H1 (cell line): ENCODE results near the gene RBM25.
"Not testable (repeated sequence)": the region's sequence is repeated elsewhere in the genome, so short reads cannot be mapped to it uniquely, and the experiment has no call there.

ENCODE experiments used
- BRCA1 ChIP-seq: IDR thresholded peaks from 2 replicates; pipeline ENCODE4 v1.6.1; 2012; ENCODE audit warnings: low read depth, low read length, improper control_type of control experiment
- CTCF ChIP-seq, 3 experiments: IDR thresholded peaks; 1 replicate in 2 of 3; 2 replicates in 1 of 3; pipeline versions ENCODE4 v1.5.1 to v1.6.1; 2011; ENCODE audit warnings: low read length in 3 of 3, mild to moderate bottlenecking in 3 of 3, inconsistent platforms in 2 of 3, low read depth in 1 of 3, moderate library complexity in 1 of 3; ENCODE audit not compliant: insufficient read depth in 1 of 3; ENCODE audit errors: control extremely low read depth in 1 of 3
- EP300 ChIP-seq, 2 experiments: IDR thresholded peaks; 1 replicate in 1 of 2; 2 replicates in 1 of 2; pipeline ENCODE4 v1.6.1; 2011 to 2012; ENCODE audit warnings: low read depth in 2 of 2, low read length in 2 of 2, mild to moderate bottlenecking in 2 of 2, borderline replicate concordance in 1 of 2, inconsistent platforms in 1 of 2, moderate library complexity in 1 of 2
- EZH2 ChIP-seq: fragments of 200-600 bp; sonication (generic); IDR thresholded peaks from 2 replicates; pipeline ENCODE4 v1.7.1; 2012; ENCODE audit warnings: low read depth, mild to moderate bottlenecking, moderate library complexity, low read length, inconsistent platforms; ENCODE audit not compliant: severe bottlenecking
- RAD21 ChIP-seq, 2 experiments: IDR thresholded peaks in 1 of 2; conservative IDR thresholded peaks in 1 of 2; 2 replicates each; pipeline ENCODE4 v1.6.1; 2011; ENCODE audit warnings: low read depth in 2 of 2, low read length in 2 of 2, improper control_type of control experiment in 1 of 2, inconsistent platforms in 1 of 2, mild to moderate bottlenecking in 1 of 2, moderate library complexity in 1 of 2
- SP2 ChIP-seq: IDR thresholded peaks from 2 replicates; pipeline ENCODE4 v1.6.1; 2012; ENCODE audit warnings: mild to moderate bottlenecking, low read length, inconsistent platforms

GRCh38 chr14:73169855-73170254 lies 111.5 kb downstream of the RBM25 start:
- TF ChIP-seq RAD21 (IDR thresholded peaks at IDR 0.05 in 1 of 2, conservative IDR thresholded peaks at IDR 0.05 in 1 of 2; ENCODE audit: low read depth in 2 of 2, low read length in 2 of 2); CTCF (IDR thresholded peaks at IDR 0.05; ENCODE audit: control extremely low read depth in 1 of 3, insufficient read depth in 1 of 3, low read depth in 1 of 3, low read length in 3 of 3); EZH2; SP2; BRCA1; EP300 (IDR thresholded peaks at IDR 0.05; ENCODE audit: borderline replicate concordance in 1 of 2, low read depth in 2 of 2, low read length in 2 of 2): not testable (repeated sequence)
